ENCODE data around the gene CNTNAP2.

Gene CNTNAP2

GRCh38 chr7:147251751-147252325 is 1135.2 kb downstream of the CNTNAP2 start:
- no peak for DNase-seq (ENCODE audit: low spot score)

GRCh38 chr7:147261693-147262092 is 1145.1 kb downstream of the CNTNAP2 start:
- DNase-seq (ENCODE audit: low spot score) = no peak

- no peak for DNase-seq (ENCODE audit: low spot score)
These were observed 1148.9 kb downstream of the CNTNAP2 start for GRCh38 chr7:147265528-147265927.

- DNase-seq (ENCODE audit: low spot score) = no peak
These were observed 1159.5 kb downstream of the CNTNAP2 start for GRCh38 chr7:147276106-147276505.

- no peak for DNase-seq (ENCODE audit: low spot score)
These were observed 1160.3 kb downstream of the CNTNAP2 start for GRCh38 chr7:147276783-147277370.

GRCh38 chr7:147279514-147279913 is 1162.9 kb downstream of the CNTNAP2 start:
- DNase-seq (ENCODE audit: low spot score) = no peak

- DNase-seq (ENCODE audit: low spot score) = no peak
These were observed 1163.4 kb downstream of the CNTNAP2 start for GRCh38 chr7:147279964-147280374.

- DNase-seq (ENCODE audit: low spot score) = no peak
These were observed 1165.6 kb downstream of the CNTNAP2 start for GRCh38 chr7:147282204-147282603.

GRCh38 chr7:147296201-147296600 is 1179.6 kb downstream of the CNTNAP2 start:
- no peak for DNase-seq (ENCODE audit: low spot score)

- DNase-seq (ENCODE audit: low spot score) = peak; percentile 12
These were observed 1180.4 kb downstream of the CNTNAP2 start for GRCh38 chr7:147296986-147297385.

- no peak for DNase-seq (ENCODE audit: low spot score)
These were observed 1182.0 kb downstream of the CNTNAP2 start for GRCh38 chr7:147298611-147299043.

- no peak for DNase-seq (ENCODE audit: low spot score)
These were observed 1183.7 kb downstream of the CNTNAP2 start for GRCh38 chr7:147300293-147300692.

- DNase-seq (ENCODE audit: low spot score) = no peak
These were observed 1187.8 kb downstream of the CNTNAP2 start for GRCh38 chr7:147304376-147304775.

GRCh38 chr7:147305827-147306226 is 1189.2 kb downstream of the CNTNAP2 start:
- no peak for DNase-seq (ENCODE audit: low spot score)

- DNase-seq (ENCODE audit: low spot score) = peak; percentile 19
These were observed 1191.9 kb downstream of the CNTNAP2 start for GRCh38 chr7:147308539-147308938.

- DNase-seq (ENCODE audit: low spot score) = no peak
These were observed 1194.7 kb downstream of the CNTNAP2 start for GRCh38 chr7:147311336-147311735.

GRCh38 chr7:147321504-147321903 is 1204.9 kb downstream of the CNTNAP2 start:
- no peak for DNase-seq (ENCODE audit: low spot score)

- no peak for DNase-seq (ENCODE audit: low spot score)
These were observed 1216.4 kb downstream of the CNTNAP2 start for GRCh38 chr7:147332988-147333387.

GRCh38 chr7:147363101-147363500 is 1246.5 kb downstream of the CNTNAP2 start:
- no peak for DNase-seq (ENCODE audit: low spot score)

GRCh38 chr7:147376192-147376591 is 1259.6 kb downstream of the CNTNAP2 start:
- DNase-seq (ENCODE audit: low spot score) = no peak

- no peak for DNase-seq (ENCODE audit: low spot score)
These were observed 1264.3 kb downstream of the CNTNAP2 start for GRCh38 chr7:147380926-147381325.

GRCh38 chr7:147394329-147394728 is 1277.7 kb downstream of the CNTNAP2 start:
- DNase-seq (ENCODE audit: low spot score) = no peak

- peak; percentile 71 for DNase-seq (ENCODE audit: low spot score)
These were observed 1283.7 kb downstream of the CNTNAP2 start for GRCh38 chr7:147400221-147400689.

- no peak for DNase-seq (ENCODE audit: low spot score)
These were observed 1284.3 kb downstream of the CNTNAP2 start for GRCh38 chr7:147400925-147401324.

All from AG20443 (cell line).